HG02884 (cell line): ENCODE measurements around the gene RPUSD4.
A peak's percentile ranks its signal among the peaks of the same experiment; 100 is the strongest.

Experiments
- ATAC-seq: cut with Tn5 transposase; IDR thresholded peaks from one replicate; pipeline ENCODE4 v1.9.1; 2021; ENCODE audit warnings: mild to moderate bottlenecking, moderate library complexity; ENCODE audit not compliant: unreplicated experiment

RPUSD4 gene

GRCh38 chr11:126212089-126212660 is 725 bp upstream of the RPUSD4 start:
- no peak for ATAC-seq

GRCh38 chr11:126210871-126211235 is 597 bp downstream of the RPUSD4 start:
- ATAC-seq: no peak

GRCh38 chr11:126207896-126208295 is 3.6 kb downstream of the RPUSD4 start:
- no peak for ATAC-seq

GRCh38 chr11:126205359-126205758 is 6.1 kb downstream of the RPUSD4 start:
- ATAC-seq: no peak

DNA sequence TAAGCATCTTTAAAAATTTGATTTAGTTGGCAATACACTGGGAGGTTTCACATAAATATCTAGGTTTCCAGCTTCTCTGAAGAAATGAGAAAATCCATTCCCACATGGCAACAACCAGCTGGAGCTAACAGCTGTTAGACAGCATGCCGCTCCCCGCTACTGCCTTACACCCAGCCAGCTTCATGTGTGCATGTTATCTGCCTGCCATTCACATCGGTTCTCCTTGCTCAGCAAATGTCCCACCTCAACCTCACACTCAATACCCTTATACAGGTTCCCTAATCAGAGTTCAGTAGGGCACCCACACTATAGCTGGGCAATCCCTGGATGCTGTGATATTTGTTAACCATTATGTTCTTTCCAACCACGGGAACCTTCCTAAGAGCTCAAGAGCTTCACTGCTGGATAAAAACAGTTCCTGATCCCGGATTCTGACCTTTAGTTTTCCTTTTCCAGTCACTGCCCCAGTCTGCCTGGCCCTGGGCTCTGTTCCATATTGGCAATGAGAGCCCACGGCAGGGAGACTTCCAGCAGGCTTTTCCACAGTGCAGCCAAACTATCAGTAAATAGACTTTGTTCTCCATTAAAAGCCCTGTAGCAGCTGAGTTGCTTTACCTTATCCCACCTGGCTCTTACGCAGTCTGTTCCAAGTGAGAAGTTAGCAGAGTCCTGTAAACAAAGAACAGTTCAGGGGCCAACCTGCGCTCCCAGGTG is 8.6 kb downstream of the RPUSD4 start:
- no peak for ATAC-seq

- ATAC-seq: no peak
Measured at GRCh38 chr11:126198648-126199047, 12.8 kb downstream of the RPUSD4 start.

DNA sequence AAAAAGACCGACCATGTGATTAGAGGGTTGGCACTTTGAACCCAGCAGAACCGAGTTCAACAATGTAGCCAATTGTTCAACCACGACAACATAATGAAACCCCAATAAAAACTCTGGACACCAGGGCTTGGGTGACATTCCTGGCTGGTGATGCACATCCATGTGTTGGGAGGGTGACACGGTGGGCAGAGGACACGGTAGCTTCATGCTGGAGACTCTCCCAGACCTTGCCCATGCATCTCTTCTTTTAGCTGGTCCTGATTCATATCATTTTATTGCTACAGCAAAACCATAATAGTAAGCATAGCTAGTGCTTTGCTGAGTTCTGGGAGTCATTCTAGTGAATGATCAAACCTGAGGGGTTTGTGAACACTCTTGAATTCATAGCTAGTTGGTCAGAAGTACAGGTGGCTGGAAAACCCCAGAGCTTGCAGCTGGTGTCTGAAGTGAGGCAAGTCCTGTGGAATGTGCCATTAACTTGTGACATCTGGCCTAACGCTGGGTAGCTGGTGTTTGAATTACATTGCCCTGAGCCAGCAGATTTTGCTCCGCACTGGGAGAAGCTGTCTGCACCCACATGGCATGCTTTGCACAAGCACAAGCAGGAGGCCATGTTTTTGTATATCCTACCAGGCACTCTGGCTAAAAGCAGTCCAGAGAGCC is 14.0 kb downstream of the RPUSD4 start:
- ATAC-seq: no peak

DNA sequence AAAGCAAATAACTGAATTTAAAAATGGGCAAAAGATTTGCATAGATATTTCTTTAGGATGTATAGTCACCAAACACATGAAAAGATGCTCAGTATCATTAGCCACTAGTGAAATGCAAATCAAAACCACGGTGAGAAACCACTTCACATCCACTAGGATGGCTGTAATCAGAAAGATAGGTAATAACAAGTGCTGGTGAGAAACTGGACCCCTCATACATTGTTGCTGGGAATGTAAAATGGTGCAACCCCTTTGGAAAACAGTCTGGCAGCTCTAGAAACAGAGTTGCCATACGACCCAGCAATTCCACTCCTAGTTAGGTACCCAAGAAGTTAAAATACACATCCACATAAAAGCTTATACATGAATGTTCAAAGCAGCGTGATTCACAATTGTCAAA is 16.3 kb downstream of the RPUSD4 start:
- ATAC-seq: no peak

DNA sequence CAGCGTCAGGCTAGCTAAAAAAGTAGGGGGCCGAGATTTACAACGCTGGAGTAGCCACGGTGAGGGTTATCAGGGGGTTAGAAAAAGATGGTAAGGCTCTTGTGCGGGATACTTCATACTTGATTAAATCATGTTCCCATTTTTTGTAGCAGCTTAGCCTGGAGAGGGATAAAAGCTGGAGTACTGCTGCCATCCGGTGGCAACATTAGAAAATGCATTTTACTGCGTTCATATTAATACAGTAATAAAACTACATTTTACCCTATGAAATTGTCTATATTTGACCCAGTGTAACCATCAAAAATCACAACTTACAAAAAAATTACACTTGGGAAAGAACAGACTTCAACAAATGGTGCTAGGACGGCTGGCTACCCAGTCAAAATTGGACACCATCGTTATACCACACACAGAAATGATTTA is 17.3 kb downstream of the RPUSD4 start:
- no peak for ATAC-seq

GRCh38 chr11:126193038-126193478 is 18.4 kb downstream of the RPUSD4 start:
- no peak for ATAC-seq

- no peak for ATAC-seq
Measured at GRCh38 chr11:126192361-126192760, 19.1 kb downstream of the RPUSD4 start.

DNA sequence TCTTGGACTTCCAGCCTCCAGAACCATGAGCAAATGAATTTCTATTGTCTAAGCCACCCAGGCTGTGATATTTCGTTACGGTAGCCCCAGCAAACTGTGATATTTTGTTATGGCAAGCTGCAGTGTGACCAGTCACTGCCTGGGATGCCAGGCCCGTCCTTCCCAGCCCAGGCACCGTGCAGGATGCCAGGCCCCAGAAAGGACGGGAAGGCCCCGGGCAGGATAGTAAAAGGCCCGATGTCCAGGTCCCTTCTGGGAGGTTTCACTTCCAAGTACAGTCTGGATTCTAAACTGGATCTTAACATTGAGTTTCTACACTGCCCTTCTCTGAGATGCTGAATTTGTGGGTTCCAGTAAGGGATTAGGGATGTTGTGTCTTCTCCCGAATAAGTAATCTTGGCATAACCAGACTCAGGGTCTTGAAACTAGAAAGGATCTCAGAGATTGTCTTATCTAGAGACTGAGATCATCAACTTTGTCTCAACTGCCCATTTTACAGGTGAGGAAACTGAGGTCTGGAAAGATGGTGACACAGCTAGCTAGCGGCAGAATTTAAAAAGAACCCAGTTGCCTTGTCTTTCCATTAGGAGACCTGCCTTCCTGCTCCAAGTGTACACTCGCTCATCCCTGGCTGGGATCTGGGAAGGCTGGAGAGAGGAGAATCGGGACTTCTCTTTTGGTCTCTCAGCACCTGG is 19.9 kb downstream of the RPUSD4 start:
- ATAC-seq: no peak

DNA sequence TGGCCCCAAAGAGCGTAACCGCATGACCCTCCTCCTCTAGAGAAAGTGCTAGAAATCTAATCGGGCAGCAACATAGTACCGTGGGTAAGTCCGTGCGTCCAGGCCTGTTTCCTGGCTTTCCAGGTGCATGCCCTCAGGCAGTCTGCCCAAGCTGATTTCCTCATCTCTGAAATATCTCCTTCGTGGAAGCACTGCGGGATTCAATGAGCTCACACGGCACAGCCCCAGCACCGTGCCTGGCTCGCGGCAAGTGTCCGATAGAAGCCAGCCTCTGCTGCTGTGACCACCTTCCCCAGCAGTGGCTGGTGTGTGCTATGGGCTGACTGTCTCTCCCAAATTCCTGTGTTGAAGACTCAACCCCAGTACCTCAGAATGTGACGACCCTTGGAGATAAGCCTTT is 20.7 kb downstream of the RPUSD4 start:
- no peak for ATAC-seq

- peak; percentile 42 for ATAC-seq
Measured at GRCh38 chr11:126189109-126189929, 22.1 kb downstream of the RPUSD4 start.

DNA sequence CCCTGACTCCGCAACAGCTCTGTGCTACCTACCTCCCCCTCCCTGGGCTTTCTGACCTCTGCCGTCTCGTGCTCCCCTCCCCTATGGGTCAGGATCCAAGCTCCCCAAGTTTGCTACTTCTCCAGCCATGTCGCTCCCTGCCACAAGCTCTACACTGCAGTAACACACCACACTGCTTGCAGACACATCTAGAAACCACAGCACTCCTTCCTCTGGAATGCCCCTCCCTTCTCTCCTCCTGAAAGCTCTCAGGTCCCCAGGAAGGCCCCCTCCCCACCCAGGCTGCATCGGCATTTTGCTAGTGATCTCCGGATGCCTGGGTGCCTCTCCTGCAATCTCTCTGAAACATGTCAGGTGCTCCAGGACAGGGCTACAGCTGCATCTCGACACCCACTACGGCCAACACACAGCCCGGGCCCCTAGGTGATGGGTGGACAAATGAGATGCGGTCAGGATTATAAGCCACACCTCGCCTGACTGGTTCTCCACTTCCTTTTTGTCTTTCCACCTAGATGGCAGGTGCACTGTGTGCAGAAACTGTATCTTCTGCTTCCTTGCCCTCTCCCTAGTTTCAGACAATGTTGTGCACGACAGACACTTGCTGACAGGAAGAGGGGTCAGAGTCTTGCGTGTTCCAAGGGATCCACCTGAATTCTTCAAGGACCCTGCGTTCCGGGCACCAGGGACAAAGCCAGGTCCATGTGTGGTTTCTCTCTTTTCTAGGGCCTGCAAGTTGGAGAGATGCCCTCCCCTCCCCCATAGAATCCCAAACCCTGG is 22.9 kb downstream of the RPUSD4 start:
- ATAC-seq: peak; percentile 83

DNA sequence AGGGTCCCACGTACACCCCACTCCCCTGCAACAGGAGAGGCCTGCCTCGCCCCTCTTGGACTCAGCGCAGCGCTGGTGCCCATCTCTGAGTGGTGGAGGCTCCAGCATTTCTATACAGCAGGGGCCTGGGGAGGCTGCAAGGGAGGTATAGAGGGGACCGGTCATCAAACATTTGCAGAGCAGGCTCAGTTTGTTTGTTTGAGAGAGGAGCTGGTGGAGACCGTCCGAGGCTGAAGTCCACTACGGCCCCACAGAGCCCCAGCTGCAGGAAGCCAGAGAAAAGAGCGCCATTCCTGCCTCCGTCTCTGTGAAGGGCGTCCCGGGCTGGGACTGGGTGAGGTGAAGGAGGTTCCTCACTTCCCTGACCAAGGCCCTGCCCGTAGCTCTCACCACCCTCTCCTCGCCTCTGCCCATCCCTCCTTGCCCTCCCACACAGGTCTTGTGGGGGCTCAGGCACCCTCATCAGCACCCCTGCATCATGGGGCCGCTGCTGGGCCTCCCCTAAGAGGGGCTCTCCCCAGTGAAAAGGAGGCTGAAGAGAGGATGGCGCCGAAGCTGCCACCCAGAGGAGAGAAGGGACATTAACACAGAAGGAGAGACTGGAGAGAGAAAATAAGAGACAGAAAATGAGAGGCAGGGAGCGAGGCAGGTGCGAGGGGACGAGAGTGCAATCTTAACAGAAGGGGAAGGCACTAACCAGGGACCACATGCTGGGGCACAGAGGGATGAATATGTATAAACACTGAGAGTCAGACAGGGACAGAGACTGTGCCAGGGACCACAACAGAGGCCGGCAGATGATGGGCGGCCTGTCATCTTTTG is 24.5 kb downstream of the RPUSD4 start:
- no peak for ATAC-seq

- ATAC-seq: no peak
Measured at GRCh38 chr11:126186025-126186698, 25.3 kb downstream of the RPUSD4 start.

DNA sequence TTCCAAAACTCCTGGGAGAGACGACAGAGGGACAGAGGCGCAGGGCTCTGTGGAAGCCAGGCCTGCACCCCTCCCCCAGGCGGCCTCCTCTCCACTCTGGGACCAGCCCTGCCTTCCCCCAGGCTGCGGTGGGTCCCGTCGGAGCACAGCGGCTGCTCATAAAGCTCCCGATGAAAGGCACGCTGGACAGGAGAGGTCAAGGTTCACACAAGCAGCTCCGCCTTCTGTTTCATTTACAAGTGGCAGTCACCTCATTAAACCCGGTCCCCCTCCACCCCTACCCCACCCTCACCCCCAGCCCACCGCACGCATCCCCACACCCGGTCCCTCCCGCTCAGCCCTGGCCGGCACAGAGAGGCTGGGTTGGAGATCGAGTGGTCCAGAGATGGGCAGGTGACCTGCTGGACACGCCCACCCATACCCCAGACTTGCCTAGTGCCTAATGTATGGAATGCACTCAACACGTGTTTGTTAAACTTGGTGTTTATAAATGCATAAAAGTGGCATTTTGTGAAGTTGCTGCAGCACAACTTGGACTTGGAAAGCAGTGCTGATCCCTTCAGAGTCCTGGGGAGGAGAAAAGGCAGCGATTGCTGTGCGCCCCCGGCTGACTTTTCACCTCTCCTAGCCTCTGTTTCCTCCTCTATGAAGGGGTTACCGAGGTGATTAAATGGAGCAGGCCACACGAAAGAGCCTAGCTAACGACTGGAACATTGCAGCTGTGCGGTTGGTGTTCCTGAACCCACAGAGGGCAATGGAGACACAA is 26.0 kb downstream of the RPUSD4 start:
- no peak for ATAC-seq
